Spleen (tissue), 7 donors: ENCODE data around the gene SLC45A1.

Experiments
- POLR2A ChIP-seq, 3 donors: fragments of 450-650 bp; IDR thresholded peaks; one replicate each; pipeline ENCODE4 v1.5.1; 2017; ENCODE audit warnings: antibody characterized with exemption in 3 of 3, mild to moderate bottlenecking in 1 of 3
- TF ChIP-seq, protein P1 (sequence below), 11 experiments: fragments of 200-600 bp in 7 of 11; fragments of 450-650 bp in 4 of 11; sonication (generic) in 4 of 11; IDR thresholded peaks in 8 of 11; conservative IDR thresholded peaks in 3 of 11; 1 replicate in 7 of 11; 2 replicates in 4 of 11; pipeline versions ENCODE4 v1.4.0 to v1.8.0; 2016 to 2021; ENCODE audit warnings: antibody characterized with exemption in 11 of 11, inconsistent platforms in 4 of 11, mild to moderate bottlenecking in 1 of 11
- donor health status: DM: no; HTN: no; CAD: no; lungs with moderate emphysema.
- donor health status: DM: no; HTN: no; CAD: no.
- donor health status: DM: no; HTN: no; CAD: no.

- TF ChIP-seq, protein P1, sequence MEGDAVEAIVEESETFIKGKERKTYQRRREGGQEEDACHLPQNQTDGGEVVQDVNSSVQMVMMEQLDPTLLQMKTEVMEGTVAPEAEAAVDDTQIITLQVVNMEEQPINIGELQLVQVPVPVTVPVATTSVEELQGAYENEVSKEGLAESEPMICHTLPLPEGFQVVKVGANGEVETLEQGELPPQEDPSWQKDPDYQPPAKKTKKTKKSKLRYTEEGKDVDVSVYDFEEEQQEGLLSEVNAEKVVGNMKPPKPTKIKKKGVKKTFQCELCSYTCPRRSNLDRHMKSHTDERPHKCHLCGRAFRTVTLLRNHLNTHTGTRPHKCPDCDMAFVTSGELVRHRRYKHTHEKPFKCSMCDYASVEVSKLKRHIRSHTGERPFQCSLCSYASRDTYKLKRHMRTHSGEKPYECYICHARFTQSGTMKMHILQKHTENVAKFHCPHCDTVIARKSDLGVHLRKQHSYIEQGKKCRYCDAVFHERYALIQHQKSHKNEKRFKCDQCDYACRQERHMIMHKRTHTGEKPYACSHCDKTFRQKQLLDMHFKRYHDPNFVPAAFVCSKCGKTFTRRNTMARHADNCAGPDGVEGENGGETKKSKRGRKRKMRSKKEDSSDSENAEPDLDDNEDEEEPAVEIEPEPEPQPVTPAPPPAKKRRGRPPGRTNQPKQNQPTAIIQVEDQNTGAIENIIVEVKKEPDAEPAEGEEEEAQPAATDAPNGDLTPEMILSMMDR (IDR thresholded peaks at IDR 0.05 in 8 of 11, conservative IDR thresholded peaks at IDR 0.05 in 3 of 11): no peak
- no peak for TF ChIP-seq POLR2A (IDR thresholded peaks at IDR 0.05)
These were observed 14.9 kb downstream of the SLC45A1 start for GRCh38 chr1:8332806-8333205.
